Vagina (tissue), 2 donors: ENCODE data around the gene GNRH2.

Experiments used
- CTCF ChIP-seq, 3 experiments: fragments of 450-650 bp in 2 of 3; fragments of 200-600 bp in 1 of 3; sonication (generic) in 1 of 3; IDR thresholded peaks; one replicate each; pipeline ENCODE4 v1.5.1; 2017 to 2019; ENCODE audit warnings: antibody characterized with exemption in 3 of 3, mild to moderate bottlenecking in 2 of 3, moderate library complexity in 2 of 3
- POLR2A ChIP-seq, 2 donors: fragments of 450-650 bp; IDR thresholded peaks; one replicate each; pipeline ENCODE4 v1.6.1; 2017; ENCODE audit warnings: antibody characterized with exemption in 2 of 2, mild to moderate bottlenecking in 2 of 2, moderate library complexity in 2 of 2
- POLR2AphosphoS5 ChIP-seq, 2 donors: sonication (generic); formaldehyde crosslinking; IDR thresholded peaks; one replicate each; pipeline ENCODE4 v1.9.0; 2017; ENCODE audit warnings: antibody characterized with exemption in 2 of 2, mild to moderate bottlenecking in 2 of 2, low read depth in 1 of 2; ENCODE audit not compliant: insufficient read depth in 1 of 2

DNA sequence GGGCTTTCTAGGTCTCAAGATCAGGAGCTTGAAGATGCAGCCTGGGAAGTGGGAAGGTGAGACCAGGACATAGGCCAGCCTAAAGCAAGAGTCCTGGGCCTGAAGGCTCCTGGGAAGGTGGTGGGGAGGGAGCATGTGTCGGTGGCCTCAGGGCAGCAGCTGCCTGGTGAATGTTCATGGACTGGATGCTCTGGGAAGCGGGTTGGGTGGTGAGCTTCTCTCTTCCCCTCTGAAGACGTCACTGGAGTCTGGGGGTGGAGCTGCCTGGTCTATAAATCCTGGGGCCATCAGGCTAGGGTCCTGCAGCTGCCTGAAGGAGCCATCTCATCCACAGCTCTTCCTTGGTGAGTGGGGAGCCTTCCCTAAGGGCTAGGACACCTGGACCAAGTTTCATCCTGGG, at the start of gene GNRH2:
- TF ChIP-seq CTCF (IDR thresholded peaks at IDR 0.05): no peak
- TF ChIP-seq POLR2A (IDR thresholded peaks at IDR 0.05): no peak
- no peak for TF ChIP-seq POLR2AphosphoS5 (IDR thresholded peaks at IDR 0.05; ENCODE audit: insufficient read depth in 1 of 2, low read depth in 1 of 2)
